AG09319 (cell line): ENCODE data around the gene ERCC1.

Experiments used
- DNase-seq: peaks from one replicate; pipeline ENCODE4 v3.0.0-alpha.2; 2010; ENCODE audit warnings: low read depth; ENCODE audit errors: extremely low read depth
- TF ChIP-seq, protein P1 (sequence below): IDR thresholded peaks from 2 replicates; pipeline ENCODE4 v1.5.1; 2011; ENCODE audit warnings: low read depth, mild to moderate bottlenecking, inconsistent platforms, low read length, moderate library complexity

Gene ERCC1

DNA sequence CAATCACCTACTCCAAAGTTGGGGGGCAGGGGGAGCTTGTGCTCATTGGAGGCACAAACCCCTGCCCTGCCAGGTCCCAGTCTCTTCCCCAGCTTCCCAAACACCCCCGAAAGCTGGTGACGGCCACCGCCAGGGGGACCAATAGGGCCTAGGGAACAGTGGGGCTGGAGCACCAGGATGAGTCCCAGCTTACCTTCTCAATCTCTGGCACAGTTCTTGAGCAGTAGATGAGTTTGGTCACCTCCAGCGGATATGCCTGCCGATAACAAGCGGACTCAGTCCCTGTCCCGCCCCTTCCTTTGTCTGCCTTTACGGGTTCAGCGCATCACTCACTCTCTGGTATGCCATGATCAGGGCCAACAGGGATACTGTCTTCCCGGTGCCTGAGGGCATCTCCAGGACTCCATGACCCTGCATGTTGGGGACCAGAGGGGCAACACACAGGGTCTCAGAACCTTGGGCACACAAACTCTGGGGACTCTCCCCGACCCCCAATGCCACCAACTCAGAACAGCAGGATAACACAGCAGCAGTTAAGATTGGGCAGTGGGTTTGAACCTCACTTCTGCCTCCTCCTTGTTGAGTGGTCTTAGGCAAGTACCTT lies 54.9 kb downstream of the ERCC1 start:
- TF ChIP-seq, protein P1, sequence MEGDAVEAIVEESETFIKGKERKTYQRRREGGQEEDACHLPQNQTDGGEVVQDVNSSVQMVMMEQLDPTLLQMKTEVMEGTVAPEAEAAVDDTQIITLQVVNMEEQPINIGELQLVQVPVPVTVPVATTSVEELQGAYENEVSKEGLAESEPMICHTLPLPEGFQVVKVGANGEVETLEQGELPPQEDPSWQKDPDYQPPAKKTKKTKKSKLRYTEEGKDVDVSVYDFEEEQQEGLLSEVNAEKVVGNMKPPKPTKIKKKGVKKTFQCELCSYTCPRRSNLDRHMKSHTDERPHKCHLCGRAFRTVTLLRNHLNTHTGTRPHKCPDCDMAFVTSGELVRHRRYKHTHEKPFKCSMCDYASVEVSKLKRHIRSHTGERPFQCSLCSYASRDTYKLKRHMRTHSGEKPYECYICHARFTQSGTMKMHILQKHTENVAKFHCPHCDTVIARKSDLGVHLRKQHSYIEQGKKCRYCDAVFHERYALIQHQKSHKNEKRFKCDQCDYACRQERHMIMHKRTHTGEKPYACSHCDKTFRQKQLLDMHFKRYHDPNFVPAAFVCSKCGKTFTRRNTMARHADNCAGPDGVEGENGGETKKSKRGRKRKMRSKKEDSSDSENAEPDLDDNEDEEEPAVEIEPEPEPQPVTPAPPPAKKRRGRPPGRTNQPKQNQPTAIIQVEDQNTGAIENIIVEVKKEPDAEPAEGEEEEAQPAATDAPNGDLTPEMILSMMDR = no peak
- no peak for DNase-seq

DNA sequence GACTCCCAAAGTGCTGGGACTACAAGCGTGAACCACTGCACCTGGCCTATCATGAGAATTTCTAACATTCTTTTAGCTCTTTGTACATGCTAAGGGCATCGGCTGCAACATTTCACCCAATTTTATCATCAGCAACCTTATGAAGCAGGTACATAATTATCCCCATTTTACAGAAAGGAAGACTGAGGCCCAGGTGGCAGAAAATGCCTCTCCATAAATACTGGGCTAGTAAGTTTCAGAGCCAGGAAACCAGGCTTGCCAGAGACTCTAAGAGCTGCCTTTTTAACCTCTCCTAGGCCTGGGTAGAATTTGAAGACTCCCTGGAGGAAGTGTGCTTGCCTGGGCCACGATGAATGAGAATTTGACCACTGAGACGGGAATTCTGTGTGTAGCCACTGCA lies 55.6 kb downstream of the ERCC1 start:
- no peak for DNase-seq
- TF ChIP-seq, protein P1 = no peak

DNA sequence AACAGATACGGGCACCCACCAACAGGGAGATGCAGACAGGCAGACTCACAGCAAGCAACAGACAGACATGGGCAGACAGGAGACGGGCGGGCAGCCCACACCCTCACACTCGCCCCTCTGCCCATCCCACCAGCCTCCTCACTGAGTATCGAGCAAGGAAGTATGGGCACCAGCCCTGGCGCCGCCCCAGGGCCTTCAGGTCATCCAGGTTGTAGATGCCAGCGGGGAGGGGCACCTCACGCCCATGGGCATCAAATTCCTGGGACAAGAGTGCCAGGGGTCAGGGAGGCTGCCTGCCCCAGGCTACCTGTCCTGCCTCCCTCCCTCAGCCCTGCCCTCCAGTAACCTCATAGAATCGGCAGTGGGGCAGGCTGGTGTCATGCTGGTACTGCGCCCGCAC lies 59.0 kb downstream of the ERCC1 start:
- DNase-seq = no peak
- TF ChIP-seq, protein P1 = no peak

DNA sequence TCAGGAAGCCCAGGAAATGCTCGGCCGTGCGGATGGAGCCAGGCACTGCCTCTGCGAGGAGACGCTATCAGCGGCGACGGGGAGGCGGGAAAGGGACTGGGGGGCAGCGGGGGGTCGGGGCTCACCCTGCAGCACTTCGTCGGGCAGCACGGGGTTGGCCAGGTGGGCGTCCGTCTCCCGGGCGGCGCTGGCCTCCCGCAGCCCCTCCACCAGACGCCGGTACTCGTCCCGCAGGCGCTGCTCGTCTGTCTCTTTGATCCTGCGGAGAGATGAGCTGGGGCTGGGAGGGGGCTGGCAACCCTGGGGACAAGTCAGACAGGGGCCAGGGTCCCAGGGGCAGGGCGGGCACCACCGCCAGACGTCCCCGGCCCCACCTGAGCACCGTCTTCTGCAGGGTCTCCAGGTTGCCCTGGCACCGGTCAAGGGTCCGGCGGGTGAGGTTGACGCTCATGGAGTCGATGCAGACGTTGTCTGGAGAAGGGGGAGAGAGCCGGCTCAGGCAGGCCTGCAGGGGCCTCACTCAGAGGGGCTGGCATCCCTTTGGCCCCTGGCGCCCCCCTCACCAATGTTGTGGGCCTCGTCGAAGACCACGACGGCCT lies 59.8 kb downstream of the ERCC1 start:
- DNase-seq = no peak
- TF ChIP-seq, protein P1 = no peak

DNA sequence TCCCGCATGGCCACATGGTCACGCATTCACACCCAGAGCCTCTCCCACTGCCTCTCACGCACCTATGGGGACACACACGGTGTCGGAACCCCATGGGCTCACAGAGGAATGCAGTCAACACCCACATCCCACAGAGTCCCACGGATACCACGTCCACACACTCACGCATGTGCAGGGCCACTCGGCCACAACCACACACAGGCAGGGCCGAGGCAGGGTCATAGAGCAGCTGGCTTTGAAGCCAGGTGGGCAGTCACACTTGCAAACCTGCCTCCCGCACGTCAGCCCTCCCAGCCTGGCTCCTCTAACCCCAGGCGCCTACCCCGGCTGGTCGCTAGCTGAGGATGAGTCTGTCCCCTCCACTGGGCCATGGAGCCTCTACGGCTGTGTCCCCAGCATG lies 61.4 kb downstream of the ERCC1 start:
- TF ChIP-seq, protein P1 = no peak
- DNase-seq = no peak

DNA sequence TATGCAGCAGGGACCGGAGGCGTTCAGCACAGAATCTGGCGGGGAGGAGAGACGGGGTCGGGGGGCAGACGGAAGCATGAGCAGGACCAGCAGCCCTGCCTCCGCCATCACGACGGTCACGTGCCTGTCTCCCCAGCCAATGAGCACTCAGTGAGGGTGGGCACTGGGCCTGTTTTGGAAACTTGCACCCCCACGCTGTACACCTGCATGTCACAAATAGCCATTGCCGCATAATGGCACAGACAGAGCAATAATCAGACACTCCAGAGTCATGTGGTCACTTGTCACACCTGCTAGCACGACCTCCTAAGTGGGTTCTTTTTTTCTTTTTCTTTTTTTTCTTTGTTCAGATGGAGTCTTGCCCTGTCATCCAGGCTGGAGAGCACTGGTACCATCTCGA lies 62.1 kb downstream of the ERCC1 start:
- DNase-seq = no peak
- TF ChIP-seq, protein P1 = no peak

DNA sequence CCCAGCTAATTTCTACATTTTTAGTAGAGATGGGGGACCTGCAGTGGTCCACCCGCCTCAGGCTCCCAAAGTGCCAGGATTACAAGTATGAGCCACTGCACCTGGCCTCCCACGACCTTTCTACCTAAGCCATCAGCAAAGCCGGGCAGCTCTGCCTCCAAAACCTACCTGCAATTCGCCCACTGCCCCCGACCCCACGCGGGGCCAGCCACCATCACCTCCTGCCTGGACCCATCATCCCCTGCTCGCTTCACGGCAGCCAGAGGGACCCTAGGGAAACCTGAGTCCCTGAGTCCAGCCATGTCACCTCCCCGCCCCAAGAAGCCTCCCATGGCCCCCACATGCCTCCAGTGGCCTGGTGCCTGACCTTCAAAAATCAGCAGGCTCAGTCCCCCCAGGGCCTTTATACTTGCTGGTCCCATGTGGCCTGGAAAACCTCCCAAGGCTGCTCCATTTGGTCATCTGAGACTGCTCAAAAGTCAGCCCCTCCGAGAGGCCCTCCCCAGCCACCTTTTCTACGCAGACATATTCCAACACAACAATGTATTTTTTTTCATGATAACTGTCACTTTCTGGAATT lies 65.4 kb downstream of the ERCC1 start:
- TF ChIP-seq, protein P1 = no peak
- DNase-seq = no peak
